Prostate gland (tissue), 2 donors: Measurements from ENCODE around the gene IKBKG.
"Not testable (repeated sequence)": the region's sequence is repeated elsewhere in the genome, so short reads cannot be mapped to it uniquely, and the experiment has no call there.

Experiments used
- POLR2A ChIP-seq: fragments of 450-650 bp; IDR thresholded peaks from one replicate; pipeline ENCODE4 v1.6.1; 2016; ENCODE audit warnings: antibody characterized with exemption, mild to moderate bottlenecking
- POLR2AphosphoS5 ChIP-seq: sonication (generic); formaldehyde crosslinking; IDR thresholded peaks from one replicate; pipeline ENCODE4 v1.6.1; 2017; ENCODE audit warnings: antibody characterized with exemption
- TF ChIP-seq, protein P1 (sequence below), 4 experiments: fragments of 200-600 bp in 2 of 4; fragments of 450-650 bp in 2 of 4; sonication (generic) in 2 of 4; IDR thresholded peaks; 1 replicate in 3 of 4; 2 replicates in 1 of 4; pipeline ENCODE4 v1.5.1; 2016 to 2019; ENCODE audit warnings: antibody characterized with exemption in 4 of 4, mild to moderate bottlenecking in 2 of 4, moderate library complexity in 2 of 4

DNA sequence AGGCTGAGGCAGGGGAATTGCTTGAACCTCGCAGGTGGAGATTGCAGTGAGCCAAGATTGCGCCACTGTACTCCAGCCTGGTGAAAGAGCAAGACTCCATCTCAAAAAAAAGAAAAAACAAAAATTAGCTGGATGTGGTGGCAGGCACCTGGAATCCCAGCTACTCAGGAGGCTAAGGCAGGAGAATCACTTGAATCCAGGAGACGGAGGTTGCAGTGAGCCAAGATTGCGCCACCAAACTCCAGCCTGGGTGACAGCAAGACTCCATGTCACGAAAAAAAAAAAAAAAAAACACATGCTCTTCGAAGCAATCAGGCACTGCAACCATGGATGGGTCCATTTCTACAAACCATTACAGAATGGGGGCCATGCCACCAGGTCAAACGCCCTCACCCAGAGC is 7.1 kb upstream of the IKBKG start:
- TF ChIP-seq POLR2A, POLR2AphosphoS5: not testable (repeated sequence)
- TF ChIP-seq, protein P1, sequence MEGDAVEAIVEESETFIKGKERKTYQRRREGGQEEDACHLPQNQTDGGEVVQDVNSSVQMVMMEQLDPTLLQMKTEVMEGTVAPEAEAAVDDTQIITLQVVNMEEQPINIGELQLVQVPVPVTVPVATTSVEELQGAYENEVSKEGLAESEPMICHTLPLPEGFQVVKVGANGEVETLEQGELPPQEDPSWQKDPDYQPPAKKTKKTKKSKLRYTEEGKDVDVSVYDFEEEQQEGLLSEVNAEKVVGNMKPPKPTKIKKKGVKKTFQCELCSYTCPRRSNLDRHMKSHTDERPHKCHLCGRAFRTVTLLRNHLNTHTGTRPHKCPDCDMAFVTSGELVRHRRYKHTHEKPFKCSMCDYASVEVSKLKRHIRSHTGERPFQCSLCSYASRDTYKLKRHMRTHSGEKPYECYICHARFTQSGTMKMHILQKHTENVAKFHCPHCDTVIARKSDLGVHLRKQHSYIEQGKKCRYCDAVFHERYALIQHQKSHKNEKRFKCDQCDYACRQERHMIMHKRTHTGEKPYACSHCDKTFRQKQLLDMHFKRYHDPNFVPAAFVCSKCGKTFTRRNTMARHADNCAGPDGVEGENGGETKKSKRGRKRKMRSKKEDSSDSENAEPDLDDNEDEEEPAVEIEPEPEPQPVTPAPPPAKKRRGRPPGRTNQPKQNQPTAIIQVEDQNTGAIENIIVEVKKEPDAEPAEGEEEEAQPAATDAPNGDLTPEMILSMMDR (IDR thresholded peaks at IDR 0.05): not testable (repeated sequence)
